GM23248 (cell line): ENCODE data around the gene KEL. TPM values are rescaled to one million over a fixed set of nuclear protein-coding genes. Genes with fewer than 3 reads are reported as not detected.

Experiments
- DNase-seq: peaks from one replicate; pipeline ENCODE4 v3.0.0-alpha.2; 2015
- H2AFZ ChIP-seq: fragments of 200-600 bp; sonication (generic); 2 replicates; pipeline ENCODE4 v1.6.1; 2016; ENCODE audit warnings: antibody characterized with exemption
- H3F3A ChIP-seq: fragments of 200-600 bp; sonication (generic); 2 replicates; pipeline ENCODE4 v1.6.1; 2016; ENCODE audit warnings: mild to moderate bottlenecking, antibody characterized with exemption, mixed run types; ENCODE audit not compliant: insufficient read depth
- H3K27ac ChIP-seq: fragments of 200-600 bp; sonication (generic); 2 replicates; pipeline ENCODE4 v1.5.1; 2016; ENCODE audit warnings: mild to moderate bottlenecking
- H3K27me3 ChIP-seq: fragments of 200-600 bp; sonication (generic); replicated peaks from 2 replicates; pipeline ENCODE4 v1.6.1; 2016; ENCODE audit warnings: mild to moderate bottlenecking; ENCODE audit not compliant: insufficient read depth
- H3K36me3 ChIP-seq: fragments of 200-600 bp; sonication (generic); 2 replicates; pipeline ENCODE4 v1.6.1; 2016; ENCODE audit warnings: low read depth, mild to moderate bottlenecking
- H3K4me1 ChIP-seq: fragments of 200-600 bp; sonication (generic); 2 replicates; pipeline ENCODE4 v1.6.1; 2016; ENCODE audit warnings: mild to moderate bottlenecking; ENCODE audit not compliant: insufficient read depth
- H3K4me2 ChIP-seq: fragments of 200-600 bp; sonication (generic); one replicate; pipeline ENCODE4 v1.6.1; 2016; ENCODE audit warnings: mild to moderate bottlenecking; ENCODE audit not compliant: unreplicated experiment
- H3K4me3 ChIP-seq: fragments of 200-600 bp; sonication (generic); 2 replicates; pipeline ENCODE4 v1.5.1; 2016; ENCODE audit warnings: mild to moderate bottlenecking
- H3K79me2 ChIP-seq: fragments of 200-600 bp; sonication (generic); 2 replicates; pipeline ENCODE4 v1.6.1; 2016; ENCODE audit warnings: mild to moderate bottlenecking; ENCODE audit not compliant: insufficient read depth
- H3K9ac ChIP-seq: fragments of 200-600 bp; sonication (generic); 2 replicates; pipeline ENCODE4 v1.6.1; 2016; ENCODE audit warnings: mild to moderate bottlenecking
- H3K9me2 ChIP-seq: fragments of 200-600 bp; sonication (generic); 2 replicates; pipeline ENCODE4 v1.6.1; 2016; ENCODE audit warnings: mixed run types, mild to moderate bottlenecking, moderate library complexity; ENCODE audit not compliant: insufficient read depth
- H3K9me3 ChIP-seq: fragments of 200-600 bp; sonication (generic); one replicate; pipeline ENCODE4 v1.6.1; 2017; ENCODE audit warnings: low read depth
- H4K20me1 ChIP-seq: fragments of 200-600 bp; sonication (generic); 2 replicates; pipeline ENCODE4 v1.6.0; 2016; ENCODE audit not compliant: insufficient read depth
- EZH2 ChIP-seq: fragments of 200-600 bp; sonication (generic); IDR thresholded peaks from 2 replicates; pipeline ENCODE4 v1.6.1; 2018; ENCODE audit warnings: antibody characterized with exemption, mild to moderate bottlenecking; ENCODE audit not compliant: insufficient read depth, poor library complexity, severe bottlenecking
- EZH2phosphoT487 ChIP-seq: fragments of 200-600 bp; sonication (generic); IDR thresholded peaks from 2 replicates; pipeline ENCODE4 v1.6.1; 2018; ENCODE audit warnings: antibody characterized with exemption, moderate library complexity, mild to moderate bottlenecking, low read depth; ENCODE audit not compliant: insufficient read depth
- WGBS, 2 experiments: methylation state at CpG; one replicate each; pipeline ENCODE4 v1.1.6; 2015 to 2017; ENCODE audit warnings: low lambda C conversion rate in 2 of 2, low coverage in 1 of 2; ENCODE audit errors: missing lambda C conversion rate in 2 of 2; 5-methylcytosine and 5-hydroxymethylcytosine counted together
- in situ Hi-C: fragments of 300-500 bp; cut with MboI; formaldehyde crosslinking; loops from 2 replicates; pipeline ENCODE4 v1.15.0; 2020
- polyA plus RNA-seq: library from polyadenylated mRNA; unstranded; fragments of >200 nt; fragmentation: Nextera tagmentation; extraction: Ambion mirVana; gene quantifications from 2 replicates; pipeline ENCODE4 v1.2.1, GENCODE V29; 2016
- total RNA-seq: library from RNA; depleted of rRNA; stranded (reverse); fragments of >200 nt; shearing (Covaris generic); gene quantifications from 2 replicates; pipeline ENCODE4 v1.2.3, GENCODE V29; 2014

KEL gene
- total and polyA plus RNA-seq, 2 experiments from 2014 or later = not detected

- in situ Hi-C loops = no loop called here
- Histone ChIP-seq H3F3A (no peaks in the 10 kb centered on the region), H3K9me3 (no peaks in the 10 kb centered on the region)
Observed at GRCh38 chr7:142930126-142930730, 31.9 kb downstream of the KEL start.

GRCh38 chr7:142927949-142928348, 34.2 kb downstream of the KEL start:
- no peaks in the 10 kb centered on the region for H4K20me1 ChIP-seq
- DNase-seq = no peak
- WGBS, 2 experiments = 15 to 23% methylated on average over 8 of the region's 8 CpGs
- H3K9ac ChIP-seq = no peak overlapping the region
- TF ChIP-seq EZH2 (no peak), EZH2phosphoT487 (no peak)
- H3K27ac ChIP-seq = no peak overlapping the region
- H3K9me3 ChIP-seq = no peaks in the 10 kb centered on the region
- no peaks in the 10 kb centered on the region for H3K79me2 ChIP-seq
- no peak overlapping the region for H3K4me2 ChIP-seq
- H3K27me3 ChIP-seq = no peaks in the 10 kb centered on the region; the same call in none of the 2 replicates
- H3F3A ChIP-seq = no peaks in the 10 kb centered on the region
- H3K4me3 ChIP-seq = no peak overlapping the region
- H3K36me3 ChIP-seq = no peaks in the 10 kb centered on the region
- H3K4me1 ChIP-seq = no peaks in the 10 kb centered on the region
- no peak overlapping the region for H2AFZ ChIP-seq
- H3K9me2 ChIP-seq = no peaks in the 10 kb centered on the region
- in situ Hi-C loops = no loop called here

More at GRCh38 chr7:142930126-142930730, 31.9 kb downstream of the KEL start:
- no peaks in the 10 kb centered on the region for H4K20me1 ChIP-seq
- H3K36me3 ChIP-seq = no peaks in the 10 kb centered on the region
- no peaks in the 10 kb centered on the region; the same call in none of the 2 replicates for H3K27me3 ChIP-seq
- H3K79me2 ChIP-seq = no peaks in the 10 kb centered on the region
- H3K4me2 ChIP-seq = no peak overlapping the region
- 36 to 50% methylated on average over 11 of the region's 11 CpGs for WGBS, 2 experiments
- H3K4me1 ChIP-seq = no peaks in the 10 kb centered on the region
- no peak for DNase-seq
- no peak overlapping the region for H3K27ac ChIP-seq
- H3K4me3 ChIP-seq = no peak overlapping the region
- TF ChIP-seq EZH2phosphoT487 = no peak
- TF ChIP-seq EZH2 = no peak
- H2AFZ ChIP-seq = no peak overlapping the region
- no peaks in the 10 kb centered on the region for H3K9me2 ChIP-seq
- H3K9ac ChIP-seq = no peak overlapping the region

GRCh38 chr7:142927085-142927745, 34.9 kb downstream of the KEL start:
- Histone ChIP-seq H3K4me2 (no peak overlapping the region), H3K4me1 (no peaks in the 10 kb centered on the region), H3F3A (no peaks in the 10 kb centered on the region), H3K36me3 (no peaks in the 10 kb centered on the region), H3K9ac (no peak overlapping the region), H4K20me1 (no peaks in the 10 kb centered on the region), H2AFZ (no peak overlapping the region), H3K27ac (no peak overlapping the region), H3K9me2 (no peaks in the 10 kb centered on the region), H3K27me3 (no peaks in the 10 kb centered on the region; the same call in none of the 2 replicates), H3K4me3 (no peak overlapping the region), H3K79me2 (no peaks in the 10 kb centered on the region), H3K9me3 (no peaks in the 10 kb centered on the region)
- in situ Hi-C loops = no loop called here
- WGBS, 2 experiments = 29 to 38% methylated on average over 7 of the region's 7 CpGs
- TF ChIP-seq EZH2phosphoT487 (no peak), EZH2 (no peak)
- DNase-seq = no peak

DNA sequence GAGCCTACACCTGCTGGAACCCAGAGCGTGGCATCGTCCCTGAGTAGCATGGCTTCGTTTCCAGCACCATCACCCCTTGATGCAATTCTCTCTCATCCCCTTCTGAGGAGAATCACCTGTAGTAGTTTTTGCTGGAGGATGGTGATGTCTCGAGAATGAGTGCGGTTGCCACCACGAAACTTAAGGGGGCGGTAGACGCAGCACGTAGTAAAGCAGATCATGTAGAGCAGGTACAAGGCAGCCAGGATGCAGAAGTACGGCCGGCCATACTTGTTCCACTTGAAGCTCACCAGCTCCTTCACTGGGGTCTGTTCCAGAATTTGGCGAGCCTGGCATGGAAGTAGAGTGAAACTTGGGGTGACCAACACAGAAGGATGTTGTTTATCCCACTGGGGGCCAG, 36.8 kb downstream of the KEL start:
- no peaks in the 10 kb centered on the region for H3K4me1 ChIP-seq
- H3K27me3 ChIP-seq = no peaks in the 10 kb centered on the region; the same call in none of the 2 replicates
- H3K9me2 ChIP-seq = no peaks in the 10 kb centered on the region
- H3K9me3 ChIP-seq = no peaks in the 10 kb centered on the region
- in situ Hi-C loops = no loop called here
- 27 to 29% methylated on average over 12 of the region's 12 CpGs for WGBS, 2 experiments
- no peak for DNase-seq
- no peak for TF ChIP-seq EZH2phosphoT487
- TF ChIP-seq EZH2 = no peak
- H3K9ac ChIP-seq = no peak overlapping the region
- no peaks in the 10 kb centered on the region for H3K36me3 ChIP-seq
- no peak overlapping the region for H3K4me3 ChIP-seq
- H3F3A ChIP-seq = no peaks in the 10 kb centered on the region
- no peaks in the 10 kb centered on the region for H4K20me1 ChIP-seq
- no peak overlapping the region for H3K4me2 ChIP-seq
- H3K27ac ChIP-seq = no peak overlapping the region
- H2AFZ ChIP-seq = no peak overlapping the region
- H3K79me2 ChIP-seq = no peaks in the 10 kb centered on the region
